ENCODE results near the gene PLRG1.

The PLRG1 gene

DNA sequence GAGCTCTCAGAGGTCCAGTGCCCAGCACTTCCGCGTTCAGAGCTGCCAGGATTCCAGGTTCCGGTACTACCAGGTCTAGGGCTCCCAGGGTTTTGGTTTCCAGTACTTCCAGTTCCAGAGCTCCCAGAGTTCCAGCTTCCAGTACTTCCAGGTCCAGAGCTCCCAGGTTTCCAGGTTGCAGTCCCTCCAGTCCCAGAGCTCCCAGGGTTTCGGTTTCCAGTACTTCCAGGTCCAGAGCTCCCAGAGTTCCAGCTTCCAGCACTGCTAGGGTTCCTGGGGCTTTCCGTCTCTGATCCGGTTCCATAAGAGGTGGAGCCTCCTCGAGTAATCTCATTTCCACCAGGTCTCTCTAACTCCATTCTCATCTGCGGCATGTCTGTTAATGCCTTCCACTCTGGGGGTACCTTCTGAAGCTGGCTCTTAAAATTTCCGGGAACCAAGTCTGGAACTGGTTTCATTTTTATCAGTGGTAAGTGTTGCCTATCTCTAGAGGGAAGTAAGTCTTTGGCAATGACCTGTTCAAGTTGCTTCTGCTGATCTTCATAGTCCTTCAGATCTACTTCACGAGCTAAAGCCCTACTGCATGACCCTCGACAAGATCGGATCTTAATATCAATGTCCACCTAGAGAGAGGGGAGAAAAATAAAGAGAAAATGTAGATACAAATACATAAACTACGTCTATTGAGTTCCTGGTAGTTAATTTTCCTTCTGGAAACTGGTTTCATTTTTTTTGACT lies 36.3 kb upstream of the PLRG1 start:
- Histone ChIP-seq H2AFZ (ENCODE audit: low read length) (no peak overlapping the region), H3K4me2 (ENCODE audit: low read length) (no peak overlapping the region)

DNA sequence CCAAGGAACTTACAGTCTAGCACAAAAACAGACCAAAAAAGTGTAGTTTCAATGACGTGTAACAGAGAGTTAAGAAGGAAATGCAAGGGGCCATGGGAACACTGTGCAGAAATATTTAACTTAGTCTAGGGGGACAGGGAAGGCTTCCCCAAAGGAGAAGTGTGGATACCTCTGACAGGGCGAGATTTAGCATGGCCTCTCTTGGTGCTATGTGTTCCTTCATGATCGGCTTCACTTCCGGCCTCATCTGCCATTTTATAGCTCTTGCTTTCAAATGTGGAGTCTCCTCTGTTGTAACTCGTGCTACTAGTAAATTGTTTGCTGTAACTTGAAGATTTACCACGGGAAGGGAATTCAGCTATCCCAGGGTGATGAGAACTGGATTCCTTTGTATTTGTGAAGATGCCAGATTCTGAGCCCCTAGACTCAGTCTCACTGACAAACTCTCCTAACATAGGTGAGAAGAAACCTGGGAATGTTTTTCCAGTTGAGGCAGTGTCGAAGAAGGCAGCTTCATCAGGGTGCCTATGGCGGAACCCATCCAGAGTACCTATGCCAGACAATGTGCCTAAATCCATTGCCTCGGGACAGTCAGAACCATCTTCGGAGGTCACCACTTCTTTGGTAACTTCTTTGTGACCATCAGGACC lies 35.3 kb upstream of the PLRG1 start:
- Histone ChIP-seq H3K4me3 (ENCODE audit: low read depth, low read length, poor library complexity, severe bottlenecking) (no peak overlapping the region), H3F3A (ENCODE audit: insufficient read depth, low read length) (no peaks in the 10 kb centered on the region), H2AFZ (ENCODE audit: low read length) (no peak overlapping the region), H3K4me2 (ENCODE audit: low read length) (no peak overlapping the region), H3K9ac (ENCODE audit: low read length) (no peak overlapping the region), H3K4me1 (ENCODE audit: insufficient read depth, low read length, severe bottlenecking) (no peaks in the 10 kb centered on the region), H3K9me2 (ENCODE audit: low read depth, low read length) (no peaks in the 10 kb centered on the region), H3K27ac (ENCODE audit: low read depth, low read length, poor library complexity, severe bottlenecking) (no peak overlapping the region), H3K36me3 (ENCODE audit: insufficient read depth, low read length) (no peaks in the 10 kb centered on the region), H3K9me3 (ENCODE audit: low read length) (no peaks in the 10 kb centered on the region), H4K20me1 (ENCODE audit: insufficient read depth, low read length) (no peaks in the 10 kb centered on the region), H3K79me2 (ENCODE audit: insufficient read depth, low read length) (no peaks in the 10 kb centered on the region), H3K27me3 (ENCODE audit: insufficient read depth, low read length) (no peaks in the 10 kb centered on the region)
- TF ChIP-seq EZH2 (IDR thresholded peaks at IDR 0.05; ENCODE audit: borderline replicate concordance, low read length), result no peak
- TF ChIP-seq CTCF (IDR thresholded peaks at IDR 0.05; ENCODE audit: low read length), result no peak

More for the DNA sequence above, 36.3 kb upstream of the PLRG1 start:
- H3K4me3 ChIP-seq (ENCODE audit: low read depth, low read length, poor library complexity, severe bottlenecking), result no peak overlapping the region
- no peak overlapping the region for H3K27ac ChIP-seq (ENCODE audit: low read depth, low read length, poor library complexity, severe bottlenecking)
- no peaks in the 10 kb centered on the region for H3K9me3 ChIP-seq (ENCODE audit: low read length)
- no peaks in the 10 kb centered on the region for H3K79me2 ChIP-seq (ENCODE audit: insufficient read depth, low read length)
- no peaks in the 10 kb centered on the region for H3K4me1 ChIP-seq (ENCODE audit: insufficient read depth, low read length, severe bottlenecking)
- no peaks in the 10 kb centered on the region for H3K9me2 ChIP-seq (ENCODE audit: low read depth, low read length)
- no peaks in the 10 kb centered on the region for H3K27me3 ChIP-seq (ENCODE audit: insufficient read depth, low read length)
- TF ChIP-seq CTCF (IDR thresholded peaks at IDR 0.05; ENCODE audit: low read length) (no peak), EZH2 (IDR thresholded peaks at IDR 0.05; ENCODE audit: borderline replicate concordance, low read length) (no peak)
- H3K36me3 ChIP-seq (ENCODE audit: insufficient read depth, low read length), result no peaks in the 10 kb centered on the region
- H3K9ac ChIP-seq (ENCODE audit: low read length), result no peak overlapping the region
- H3F3A ChIP-seq (ENCODE audit: insufficient read depth, low read length), result no peaks in the 10 kb centered on the region
- no peaks in the 10 kb centered on the region for H4K20me1 ChIP-seq (ENCODE audit: insufficient read depth, low read length)

- Histone ChIP-seq H3K4me3 (ENCODE audit: low read depth, low read length, poor library complexity, severe bottlenecking) (no peak overlapping the region), H4K20me1 (ENCODE audit: insufficient read depth, low read length) (no peaks in the 10 kb centered on the region), H3K9me2 (ENCODE audit: low read depth, low read length) (no peaks in the 10 kb centered on the region), H3K79me2 (ENCODE audit: insufficient read depth, low read length) (no peaks in the 10 kb centered on the region), H3K36me3 (ENCODE audit: insufficient read depth, low read length) (no peaks in the 10 kb centered on the region), H3K27me3 (ENCODE audit: insufficient read depth, low read length) (no peaks in the 10 kb centered on the region), H3F3A (ENCODE audit: insufficient read depth, low read length) (no peaks in the 10 kb centered on the region), H3K4me1 (ENCODE audit: insufficient read depth, low read length, severe bottlenecking) (no peaks in the 10 kb centered on the region), H3K9ac (ENCODE audit: low read length) (no peak overlapping the region), H3K9me3 (ENCODE audit: low read length) (no peaks in the 10 kb centered on the region), H3K27ac (ENCODE audit: low read depth, low read length, poor library complexity, severe bottlenecking) (no peak overlapping the region), H2AFZ (ENCODE audit: low read length) (no peak overlapping the region), H3K4me2 (ENCODE audit: low read length) (no peak overlapping the region)
- no peak for TF ChIP-seq EZH2 (IDR thresholded peaks at IDR 0.05; ENCODE audit: borderline replicate concordance, low read length)
- no peak for TF ChIP-seq CTCF (IDR thresholded peaks at IDR 0.05; ENCODE audit: low read length)
These were observed 34.1 kb upstream of the PLRG1 start for GRCh38 chr4:154584259-154584658.

Measured in OCI-LY1 (cell line).